ENCODE data around the gene SH3PXD2A. TPM values are rescaled to one million over a fixed set of nuclear protein-coding genes. Genes with fewer than 3 reads are reported as not detected.

The SH3PXD2A gene
- total RNA-seq, 2 experiments from 2014 or later: 6.9 to 7.0 TPM

- Histone ChIP-seq H3K27ac (ENCODE audit: low read depth in 1 of 2, low read length in 2 of 2) (no peak overlapping the region), H3K36me3 (ENCODE audit: insufficient read depth, low read length) (no peaks in the 10 kb centered on the region), H3K4me1 (ENCODE audit: insufficient read depth, low read length) (peaks cover 20% of the 10 kb centered on the region), H3K9me3 (ENCODE audit: control insufficient read depth in 1 of 2, insufficient read depth in 1 of 2, low read length in 2 of 2) (no peaks in the 10 kb centered on the region), H3K27me3 (ENCODE audit: control insufficient read depth in 1 of 2, insufficient read depth in 2 of 2, low read length in 2 of 2) (peaks cover 16 to 21% of the 10 kb centered on the region in 2 experiments), H3K4me3 (ENCODE audit: low read length) (peak overlapping the region; percentile 61)
- ChIA-PET POLR2A (no interaction called here), CTCF (interaction anchor here (1.0 kb wide), 1 partner anchor 142 kb away, joined by 4 read pairs; no protein-coding TSS in a partner anchor)
- DNase-seq (peak in 6 of 14 experiments; percentile 4 to 37 (median 20)), ATAC-seq (ENCODE audit: poor library complexity) (peak; percentile 32)
- H3K27me3 Mint-ChIP-seq: peaks cover 60% of the 10 kb centered on the region
- H3K36me3 Mint-ChIP-seq (ENCODE audit: low read depth): no peaks in the 10 kb centered on the region
- TF ChIP-seq CTCF (IDR thresholded peaks at IDR 0.05): no peak
- no peak overlapping the region for H3K27ac Mint-ChIP-seq
- peak overlapping the region; percentile 89 for H3K4me3 Mint-ChIP-seq
- H3K4me1 Mint-ChIP-seq (ENCODE audit: low read depth): peaks cover 18% of the 10 kb centered on the region
- no peaks in the 10 kb centered on the region for H3K9me3 Mint-ChIP-seq
- intact Hi-C loops (cut with DNase I, micrococcal nuclease): no loop called here
Measured at GRCh38 chr10:103854686-103855391, 537 bp downstream of the SH3PXD2A start.

- peaks cover 20% of the 10 kb centered on the region for H3K4me1 ChIP-seq (ENCODE audit: insufficient read depth, low read length)
- Mint-ChIP-seq H3K36me3 (ENCODE audit: low read depth) (no peaks in the 10 kb centered on the region), H3K27me3 (peaks cover 64% of the 10 kb centered on the region), H3K4me3 (peak overlapping the region; percentile 89), H3K9me3 (no peaks in the 10 kb centered on the region), H3K27ac (no peak overlapping the region), H3K4me1 (ENCODE audit: low read depth) (peaks cover 18% of the 10 kb centered on the region)
- H3K27ac ChIP-seq (ENCODE audit: low read depth in 1 of 2, low read length in 2 of 2): no peak overlapping the region
- POLR2A ChIA-PET: no interaction called here
- no peaks in the 10 kb centered on the region for H3K36me3 ChIP-seq (ENCODE audit: insufficient read depth, low read length)
- ATAC-seq (ENCODE audit: poor library complexity): no peak
- CTCF ChIA-PET: interaction anchor here (1.0 kb wide), 1 partner anchor 142 kb away, joined by 4 read pairs; no protein-coding TSS in a partner anchor
- no peak for DNase-seq
- TF ChIP-seq CTCF (IDR thresholded peaks at IDR 0.05): no peak
- intact Hi-C loops (cut with DNase I, micrococcal nuclease): no loop called here
- H3K9me3 ChIP-seq (ENCODE audit: control insufficient read depth in 1 of 2, insufficient read depth in 1 of 2, low read length in 2 of 2): no peaks in the 10 kb centered on the region
- peaks cover 16 to 21% of the 10 kb centered on the region in 2 experiments for H3K27me3 ChIP-seq (ENCODE audit: control insufficient read depth in 1 of 2, insufficient read depth in 2 of 2, low read length in 2 of 2)
- peak overlapping the region; percentile 61 for H3K4me3 ChIP-seq (ENCODE audit: low read length)
Measured at GRCh38 chr10:103854265-103854685, 1.1 kb downstream of the SH3PXD2A start.

- H3K27ac Mint-ChIP-seq: no peak overlapping the region
- Histone ChIP-seq H3K9me3 (ENCODE audit: control insufficient read depth in 1 of 2, insufficient read depth in 1 of 2, low read length in 2 of 2) (no peaks in the 10 kb centered on the region), H3K36me3 (ENCODE audit: insufficient read depth, low read length) (no peaks in the 10 kb centered on the region), H3K4me1 (ENCODE audit: insufficient read depth, low read length) (peaks cover 16% of the 10 kb centered on the region), H3K4me3 (ENCODE audit: low read length) (no peak overlapping the region), H3K27me3 (ENCODE audit: control insufficient read depth in 1 of 2, insufficient read depth in 2 of 2, low read length in 2 of 2) (peaks cover 16 to 21% of the 10 kb centered on the region in 2 experiments), H3K27ac (ENCODE audit: low read depth in 1 of 2, low read length in 2 of 2) (no peak overlapping the region)
- ChIA-PET CTCF (interaction anchor here (1.0 kb wide), 1 partner anchor 141 kb away, joined by 4 read pairs; no protein-coding TSS in a partner anchor), POLR2A (no interaction called here)
- no peak for TF ChIP-seq CTCF (IDR thresholded peaks at IDR 0.05)
- no peaks in the 10 kb centered on the region for H3K9me3 Mint-ChIP-seq
- intact Hi-C loops (cut with DNase I, micrococcal nuclease): no loop called here
- no peaks in the 10 kb centered on the region for H3K36me3 Mint-ChIP-seq (ENCODE audit: low read depth)
- no peak for ATAC-seq (ENCODE audit: poor library complexity)
- H3K27me3 Mint-ChIP-seq: peaks cover 61% of the 10 kb centered on the region
- no peak for DNase-seq
- H3K4me1 Mint-ChIP-seq (ENCODE audit: low read depth): peaks cover 19% of the 10 kb centered on the region
- H3K4me3 Mint-ChIP-seq: peak overlapping the region; percentile 89
Measured at GRCh38 chr10:103853428-103854264, 1.7 kb downstream of the SH3PXD2A start.
